H1 (cell line): ENCODE measurements around the gene DHRS12.

Experiments
- CHD1 ChIP-seq: IDR thresholded peaks from 2 replicates; pipeline ENCODE4 v1.6.1; 2012; ENCODE audit warnings: low read depth, low read length, improper control_type of control experiment
- HDAC2 ChIP-seq, 2 experiments: fragments of 300-600 bp in 1 of 2; sonication (generic) in 1 of 2; IDR thresholded peaks; 2 replicates each; pipeline ENCODE4 v1.6.1; 2011 to 2012; ENCODE audit warnings: low read depth in 2 of 2, low read length in 2 of 2, mild to moderate bottlenecking in 2 of 2, moderate library complexity in 2 of 2, borderline replicate concordance in 1 of 2, inconsistent platforms in 1 of 2
- JUN ChIP-seq: IDR thresholded peaks from 2 replicates; pipeline ENCODE4 v1.6.1; 2011; ENCODE audit warnings: low read depth, mild to moderate bottlenecking, improper control_type of control experiment, low read length
- POLR2A ChIP-seq, 2 experiments: IDR thresholded peaks; 1 replicate in 1 of 2; 2 replicates in 1 of 2; pipeline ENCODE4 v1.6.1; 2011; ENCODE audit warnings: low read depth in 2 of 2, low read length in 2 of 2, mild to moderate bottlenecking in 2 of 2; ENCODE audit errors: control extremely low read depth in 1 of 2
- TAF1 ChIP-seq: IDR thresholded peaks from 2 replicates; pipeline ENCODE4 v1.6.1; 2011; ENCODE audit warnings: mild to moderate bottlenecking, low read depth, low read length
- YY1 ChIP-seq: IDR thresholded peaks from 2 replicates; pipeline ENCODE4 v1.6.1; 2011; ENCODE audit warnings: low read depth, mild to moderate bottlenecking, low read length

DNA sequence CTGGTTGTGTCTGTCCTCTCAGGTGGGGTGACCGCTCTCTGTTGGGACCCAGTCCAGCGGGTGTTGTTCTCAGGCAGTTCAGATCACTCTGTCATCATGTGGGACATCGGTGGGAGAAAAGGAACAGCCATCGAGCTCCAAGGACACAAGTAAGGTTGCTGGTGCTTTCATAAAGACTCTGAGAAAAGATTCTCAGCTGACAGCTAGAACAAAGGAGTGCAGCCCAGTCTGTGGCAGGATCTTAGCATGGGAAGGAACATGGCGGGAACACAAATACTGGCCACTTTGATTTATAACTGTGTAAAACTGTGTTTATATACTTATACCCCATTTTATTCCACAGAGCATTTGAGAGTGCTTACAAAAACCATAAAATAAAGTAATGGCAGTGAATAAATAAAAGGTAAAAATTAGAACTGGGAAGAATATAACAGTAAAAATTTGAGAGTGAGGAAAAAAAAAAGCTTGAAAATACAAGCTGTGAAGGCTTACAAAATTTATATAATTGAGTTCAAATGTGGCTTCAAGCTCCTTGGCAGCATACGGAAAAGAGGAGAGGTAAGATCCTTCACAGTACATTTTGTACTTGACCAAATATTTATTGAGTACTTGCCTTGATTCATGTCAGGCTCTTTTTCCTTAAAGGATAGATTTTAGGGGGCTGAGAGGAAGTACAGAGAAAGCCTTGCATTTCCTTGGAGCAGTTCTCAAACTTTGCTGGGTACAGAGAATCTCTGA, 64.8 kb downstream of the DHRS12 start:
- TF ChIP-seq JUN = no peak
- TF ChIP-seq YY1 = no peak
- TF ChIP-seq HDAC2 (IDR thresholded peaks at IDR 0.05; ENCODE audit: borderline replicate concordance in 1 of 2, low read depth in 2 of 2, low read length in 2 of 2) = no peak
- no peak for TF ChIP-seq TAF1
- no peak for TF ChIP-seq CHD1
- TF ChIP-seq POLR2A (IDR thresholded peaks at IDR 0.05; ENCODE audit: control extremely low read depth in 1 of 2, low read depth in 2 of 2, low read length in 2 of 2) = no peak
